ENCODE measurements around the gene DDB1. TPM values are rescaled to one million over a fixed set of nuclear protein-coding genes. Genes with fewer than 3 reads are reported as not detected.

Gene DDB1
- total RNA-seq, 2 experiments from 2014 or later = 140 to 147 TPM

DNA sequence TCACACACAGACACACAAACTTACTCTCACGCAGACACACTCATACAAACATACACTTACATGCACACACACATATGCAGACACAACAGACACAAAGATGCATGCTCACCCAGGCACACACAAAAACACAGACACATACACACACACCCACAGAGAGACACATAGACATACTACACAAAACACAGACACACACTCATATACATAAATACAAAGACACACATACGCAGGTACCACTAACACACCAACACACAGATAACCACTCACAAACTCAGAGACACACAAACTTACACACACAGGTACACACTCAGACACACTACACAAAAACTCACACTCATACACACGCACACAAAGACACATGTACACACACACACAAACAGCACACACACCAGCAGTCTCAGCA is 60.2 kb downstream of the DDB1 start:
- Histone ChIP-seq H3K4me3 (ENCODE audit: low read length) (no peak overlapping the region), H3K36me3 (ENCODE audit: insufficient read depth, low read length) (no peaks in the 10 kb centered on the region), H3K4me1 (ENCODE audit: insufficient read depth, low read length) (no peaks in the 10 kb centered on the region), H3K9me3 (ENCODE audit: control insufficient read depth in 1 of 2, insufficient read depth in 1 of 2, low read length in 2 of 2) (no peaks in the 10 kb centered on the region), H3K27me3 (ENCODE audit: control insufficient read depth in 1 of 2, insufficient read depth in 2 of 2, low read length in 2 of 2) (no peaks in the 10 kb centered on the region), H3K27ac (ENCODE audit: low read depth in 1 of 2, low read length in 2 of 2) (no peak overlapping the region)
- CTCF ChIA-PET = no interaction called here
- POLR2A ChIA-PET = no interaction called here
- TF ChIP-seq, protein P1, sequence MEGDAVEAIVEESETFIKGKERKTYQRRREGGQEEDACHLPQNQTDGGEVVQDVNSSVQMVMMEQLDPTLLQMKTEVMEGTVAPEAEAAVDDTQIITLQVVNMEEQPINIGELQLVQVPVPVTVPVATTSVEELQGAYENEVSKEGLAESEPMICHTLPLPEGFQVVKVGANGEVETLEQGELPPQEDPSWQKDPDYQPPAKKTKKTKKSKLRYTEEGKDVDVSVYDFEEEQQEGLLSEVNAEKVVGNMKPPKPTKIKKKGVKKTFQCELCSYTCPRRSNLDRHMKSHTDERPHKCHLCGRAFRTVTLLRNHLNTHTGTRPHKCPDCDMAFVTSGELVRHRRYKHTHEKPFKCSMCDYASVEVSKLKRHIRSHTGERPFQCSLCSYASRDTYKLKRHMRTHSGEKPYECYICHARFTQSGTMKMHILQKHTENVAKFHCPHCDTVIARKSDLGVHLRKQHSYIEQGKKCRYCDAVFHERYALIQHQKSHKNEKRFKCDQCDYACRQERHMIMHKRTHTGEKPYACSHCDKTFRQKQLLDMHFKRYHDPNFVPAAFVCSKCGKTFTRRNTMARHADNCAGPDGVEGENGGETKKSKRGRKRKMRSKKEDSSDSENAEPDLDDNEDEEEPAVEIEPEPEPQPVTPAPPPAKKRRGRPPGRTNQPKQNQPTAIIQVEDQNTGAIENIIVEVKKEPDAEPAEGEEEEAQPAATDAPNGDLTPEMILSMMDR (IDR thresholded peaks at IDR 0.05) = no peak
- intact Hi-C loops (cut with DNase I, micrococcal nuclease) = loop anchor here in 1 of 2 experiments (10.0 kb wide), 1 partner anchor 68 kb away; the partner anchor contains the start of gene PGA3
- DNase-seq (no peak), ATAC-seq (ENCODE audit: poor library complexity) (no peak)
- H3K4me1 Mint-ChIP-seq (ENCODE audit: low read depth) = no peaks in the 10 kb centered on the region
- no peaks in the 10 kb centered on the region for H3K27me3 Mint-ChIP-seq
- no peaks in the 10 kb centered on the region for H3K36me3 Mint-ChIP-seq (ENCODE audit: low read depth)
- no peaks in the 10 kb centered on the region for H3K9me3 Mint-ChIP-seq
- H3K4me3 Mint-ChIP-seq = no peak overlapping the region
- H3K27ac Mint-ChIP-seq = no peak overlapping the region

- POLR2A ChIA-PET = no interaction called here
- no peak for ATAC-seq (ENCODE audit: poor library complexity)
- intact Hi-C loops (cut with DNase I, micrococcal nuclease) = loop anchor here in 1 of 2 experiments (10.0 kb wide), 1 partner anchor 66 kb away; the partner anchor contains the start of gene PGA3
- Mint-ChIP-seq H3K27me3 (no peaks in the 10 kb centered on the region), H3K36me3 (ENCODE audit: low read depth) (no peaks in the 10 kb centered on the region), H3K9me3 (no peaks in the 10 kb centered on the region), H3K27ac (no peak overlapping the region), H3K4me1 (ENCODE audit: low read depth) (no peaks in the 10 kb centered on the region), H3K4me3 (no peak overlapping the region)
- Histone ChIP-seq H3K27me3 (ENCODE audit: control insufficient read depth in 1 of 2, insufficient read depth in 2 of 2, low read length in 2 of 2) (no peaks in the 10 kb centered on the region), H3K4me3 (ENCODE audit: low read length) (no peak overlapping the region), H3K9me3 (ENCODE audit: control insufficient read depth in 1 of 2, insufficient read depth in 1 of 2, low read length in 2 of 2) (no peaks in the 10 kb centered on the region), H3K36me3 (ENCODE audit: insufficient read depth, low read length) (no peaks in the 10 kb centered on the region), H3K4me1 (ENCODE audit: insufficient read depth, low read length) (no peaks in the 10 kb centered on the region), H3K27ac (ENCODE audit: low read depth in 1 of 2, low read length in 2 of 2) (no peak overlapping the region)
- no peak for DNase-seq
- CTCF ChIA-PET = no interaction called here
- TF ChIP-seq, protein P1 (IDR thresholded peaks at IDR 0.05) = no peak
Observed at GRCh38 chr11:61270354-61271076, 62.4 kb downstream of the DDB1 start.

DNA sequence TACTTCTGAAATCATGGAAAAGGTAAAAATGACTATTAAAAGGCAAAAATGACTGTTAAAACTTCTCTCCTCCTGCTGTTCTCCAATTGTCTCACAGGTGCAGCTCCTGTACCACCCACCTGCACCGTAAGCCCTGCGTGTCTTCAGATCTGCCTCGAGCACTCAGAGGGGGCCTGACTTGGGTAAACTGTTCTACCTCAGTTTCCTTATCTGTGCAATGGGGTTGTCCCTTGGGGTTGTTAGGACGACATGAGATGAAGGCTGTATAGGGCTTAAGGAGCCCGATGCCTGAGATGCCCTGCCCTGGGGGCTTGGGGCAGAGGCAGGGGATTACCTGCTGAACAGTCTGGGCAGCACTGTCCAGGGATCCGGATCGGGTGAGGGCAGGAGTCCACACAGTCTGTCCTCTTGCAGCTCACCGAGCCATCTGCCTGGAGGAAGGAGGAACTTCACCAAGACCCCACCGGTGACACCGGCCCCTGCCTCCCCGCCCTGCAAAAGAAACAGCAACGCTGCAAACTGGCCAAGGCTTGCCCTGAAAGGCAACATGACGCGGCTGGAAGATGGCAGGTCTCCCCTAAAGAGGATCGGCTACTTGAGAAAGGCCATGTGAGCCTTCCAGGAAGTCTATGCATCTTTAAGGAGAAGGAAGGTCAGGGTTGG is 64.2 kb downstream of the DDB1 start:
- no peaks in the 10 kb centered on the region for H3K27me3 ChIP-seq (ENCODE audit: control insufficient read depth in 1 of 2, insufficient read depth in 2 of 2, low read length in 2 of 2)
- POLR2A ChIA-PET = no interaction called here
- Mint-ChIP-seq H3K4me3 (no peak overlapping the region), H3K9me3 (no peaks in the 10 kb centered on the region), H3K4me1 (ENCODE audit: low read depth) (no peaks in the 10 kb centered on the region), H3K27me3 (no peaks in the 10 kb centered on the region), H3K27ac (no peak overlapping the region), H3K36me3 (ENCODE audit: low read depth) (no peaks in the 10 kb centered on the region)
- H3K4me1 ChIP-seq (ENCODE audit: insufficient read depth, low read length) = no peaks in the 10 kb centered on the region
- CTCF ChIA-PET = no interaction called here
- TF ChIP-seq, protein P1 (IDR thresholded peaks at IDR 0.05) = no peak
- DNase-seq = no peak
- intact Hi-C loops (cut with DNase I, micrococcal nuclease) = no loop called here
- H3K4me3 ChIP-seq (ENCODE audit: low read length) = no peak overlapping the region
- ATAC-seq (ENCODE audit: poor library complexity) = no peak
- no peak overlapping the region for H3K27ac ChIP-seq (ENCODE audit: low read depth in 1 of 2, low read length in 2 of 2)
- no peaks in the 10 kb centered on the region for H3K9me3 ChIP-seq (ENCODE audit: control insufficient read depth in 1 of 2, insufficient read depth in 1 of 2, low read length in 2 of 2)
- H3K36me3 ChIP-seq (ENCODE audit: insufficient read depth, low read length) = no peaks in the 10 kb centered on the region

All from CD4-positive, alpha-beta T cell (primary cell).